SK-N-MC (cell line): ENCODE measurements around the gene CIITA.

Experiments
- EZH2 ChIP-seq: fragments of 200-600 bp; sonication (generic); IDR thresholded peaks from one replicate; pipeline ENCODE4 v1.6.1; 2017; ENCODE audit warnings: antibody characterized with exemption
- POLR2AphosphoS5 ChIP-seq: IDR thresholded peaks from 2 replicates; pipeline ENCODE4 v1.6.1; 2012; ENCODE audit warnings: mild to moderate bottlenecking, low read depth, low read length, borderline replicate concordance

DNA sequence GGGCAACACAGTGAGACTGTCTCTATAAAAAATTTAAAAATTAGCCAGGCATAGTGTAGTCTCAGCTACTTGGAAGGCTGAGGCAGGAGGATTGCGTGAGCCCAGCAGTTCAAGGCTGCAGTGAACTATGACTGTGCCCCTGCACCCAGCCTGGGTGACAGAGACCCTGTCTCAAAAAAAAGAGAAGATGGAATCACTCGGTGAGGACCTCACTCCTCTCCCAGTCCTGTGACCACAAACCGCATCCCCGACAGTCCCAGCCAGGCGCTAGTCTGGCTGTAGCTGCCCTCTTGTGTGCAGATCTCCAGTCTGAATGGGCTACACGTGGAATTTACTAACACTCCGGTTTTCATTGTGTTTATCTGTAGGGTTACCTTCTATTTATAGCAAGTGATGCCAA lies 54.1 kb downstream of the CIITA start:
- TF ChIP-seq POLR2AphosphoS5 (no peak), EZH2 (no peak)
